Stomach (tissue), 4 donors: ENCODE results near the gene GAS1.

ENCODE experiments used
- EP300 ChIP-seq: sonication (generic); formaldehyde crosslinking; IDR thresholded peaks from one replicate; pipeline ENCODE4 v1.6.1; 2017; ENCODE audit warnings: antibody characterized with exemption
- TF ChIP-seq, protein P1 (sequence below), 7 experiments: fragments of 450-650 bp in 4 of 7; fragments of 200-600 bp in 3 of 7; sonication (generic) in 3 of 7; IDR thresholded peaks; one replicate each; pipeline ENCODE4 v1.5.1; 2016 to 2019; ENCODE audit warnings: antibody characterized with exemption in 7 of 7, control low read depth in 2 of 7, mild to moderate bottlenecking in 1 of 7

DNA sequence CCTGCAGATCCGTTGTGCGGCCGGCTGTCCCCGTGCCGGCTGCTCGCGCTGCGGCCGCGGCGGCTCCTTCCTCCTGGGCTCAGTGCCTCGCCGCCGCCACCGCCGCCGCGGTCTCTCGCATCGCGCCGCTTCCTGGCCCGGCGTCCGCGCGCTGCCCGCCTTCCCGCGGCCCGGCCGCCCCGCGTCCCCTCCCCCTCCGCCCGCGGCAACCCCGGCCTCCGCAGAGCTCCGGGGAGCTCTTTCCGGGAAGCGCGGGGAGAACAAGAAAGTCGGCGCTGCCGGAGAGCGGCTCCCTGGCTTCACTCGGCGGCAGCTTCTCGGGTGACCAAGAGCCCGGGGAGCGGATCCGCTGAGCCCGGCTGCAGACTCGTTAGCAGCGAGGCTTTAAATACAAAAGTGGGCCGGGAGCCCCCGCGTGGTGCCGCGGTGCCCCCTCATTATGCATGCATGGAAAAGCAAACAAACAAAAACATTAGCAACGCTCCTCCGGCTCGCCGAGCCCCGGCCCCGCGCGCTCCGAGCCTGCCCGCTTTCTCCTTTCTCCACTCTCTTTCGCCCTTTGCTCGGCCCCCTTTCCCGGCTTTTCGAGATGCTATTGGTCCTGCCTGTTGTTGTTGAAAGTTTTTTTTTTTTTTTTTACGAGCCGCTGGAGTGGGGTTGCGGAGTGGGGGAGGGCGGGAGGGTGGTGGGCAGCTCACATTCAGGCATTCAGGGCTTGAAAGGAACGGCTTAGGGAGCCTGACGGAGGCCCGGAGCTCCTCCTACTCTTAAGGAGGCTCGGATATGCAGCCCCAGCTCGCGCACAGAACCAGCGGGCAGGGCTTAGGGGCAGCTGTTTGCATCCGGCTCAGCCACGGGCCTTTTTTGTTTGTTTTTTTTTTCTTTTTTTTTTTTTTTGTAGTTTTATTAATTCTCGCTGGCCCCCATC is at the start of gene GAS1:
- TF ChIP-seq, protein P1, sequence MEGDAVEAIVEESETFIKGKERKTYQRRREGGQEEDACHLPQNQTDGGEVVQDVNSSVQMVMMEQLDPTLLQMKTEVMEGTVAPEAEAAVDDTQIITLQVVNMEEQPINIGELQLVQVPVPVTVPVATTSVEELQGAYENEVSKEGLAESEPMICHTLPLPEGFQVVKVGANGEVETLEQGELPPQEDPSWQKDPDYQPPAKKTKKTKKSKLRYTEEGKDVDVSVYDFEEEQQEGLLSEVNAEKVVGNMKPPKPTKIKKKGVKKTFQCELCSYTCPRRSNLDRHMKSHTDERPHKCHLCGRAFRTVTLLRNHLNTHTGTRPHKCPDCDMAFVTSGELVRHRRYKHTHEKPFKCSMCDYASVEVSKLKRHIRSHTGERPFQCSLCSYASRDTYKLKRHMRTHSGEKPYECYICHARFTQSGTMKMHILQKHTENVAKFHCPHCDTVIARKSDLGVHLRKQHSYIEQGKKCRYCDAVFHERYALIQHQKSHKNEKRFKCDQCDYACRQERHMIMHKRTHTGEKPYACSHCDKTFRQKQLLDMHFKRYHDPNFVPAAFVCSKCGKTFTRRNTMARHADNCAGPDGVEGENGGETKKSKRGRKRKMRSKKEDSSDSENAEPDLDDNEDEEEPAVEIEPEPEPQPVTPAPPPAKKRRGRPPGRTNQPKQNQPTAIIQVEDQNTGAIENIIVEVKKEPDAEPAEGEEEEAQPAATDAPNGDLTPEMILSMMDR (IDR thresholded peaks at IDR 0.05), result no peak
- TF ChIP-seq EP300, result no peak
